HG03460 (cell line): ENCODE data around the gene STK39.

Experiments
- ATAC-seq: cut with Tn5 transposase; IDR thresholded peaks from one replicate; pipeline ENCODE4 v1.9.1; 2021; ENCODE audit not compliant: unreplicated experiment

The STK39 gene

GRCh38 chr2:168185583-168186274 is 61.7 kb downstream of the STK39 start:
- no peak for ATAC-seq

- no peak for ATAC-seq
These were observed 62.5 kb downstream of the STK39 start for GRCh38 chr2:168184681-168185513.

GRCh38 chr2:168183308-168183997 is 63.9 kb downstream of the STK39 start:
- no peak for ATAC-seq

GRCh38 chr2:168182550-168183249 is 64.7 kb downstream of the STK39 start:
- ATAC-seq, result no peak

- no peak for ATAC-seq
These were observed 65.6 kb downstream of the STK39 start for GRCh38 chr2:168181825-168182224.

GRCh38 chr2:168180914-168181313 is 66.5 kb downstream of the STK39 start:
- ATAC-seq, result no peak

GRCh38 chr2:168180483-168180882 is 66.9 kb downstream of the STK39 start:
- ATAC-seq, result no peak

GRCh38 chr2:168179592-168179991 is 67.8 kb downstream of the STK39 start:
- no peak for ATAC-seq

- ATAC-seq, result no peak
These were observed 68.7 kb downstream of the STK39 start for GRCh38 chr2:168178520-168179324.

- ATAC-seq, result no peak
These were observed 71.0 kb downstream of the STK39 start for GRCh38 chr2:168176402-168176801.

- ATAC-seq, result no peak
These were observed 71.9 kb downstream of the STK39 start for GRCh38 chr2:168175469-168175868.

- ATAC-seq, result no peak
These were observed 72.6 kb downstream of the STK39 start for GRCh38 chr2:168174756-168175155.

- ATAC-seq, result no peak
These were observed 75.3 kb downstream of the STK39 start for GRCh38 chr2:168172071-168172470.

- no peak for ATAC-seq
These were observed 76.2 kb downstream of the STK39 start for GRCh38 chr2:168171059-168171762.

- ATAC-seq, result no peak
These were observed 78.2 kb downstream of the STK39 start for GRCh38 chr2:168169097-168169745.

- no peak for ATAC-seq
These were observed 79.7 kb downstream of the STK39 start for GRCh38 chr2:168167511-168168263.

- no peak for ATAC-seq
These were observed 80.4 kb downstream of the STK39 start for GRCh38 chr2:168166902-168167510.
